Stimulated activated CD8-positive, alpha-beta memory T cell treated with anti-CD3 and anti-CD28 coated beads, Interleukin-4, amount 100 ng/mL, for 24 hours (primary cell): ENCODE measurements around the gene ZNF211.

Experiments
- DNase-seq: peaks from one replicate; pipeline ENCODE4 v3.0.0-alpha.2; 2020; ENCODE audit warnings: low read depth

ZNF211 gene

DNA sequence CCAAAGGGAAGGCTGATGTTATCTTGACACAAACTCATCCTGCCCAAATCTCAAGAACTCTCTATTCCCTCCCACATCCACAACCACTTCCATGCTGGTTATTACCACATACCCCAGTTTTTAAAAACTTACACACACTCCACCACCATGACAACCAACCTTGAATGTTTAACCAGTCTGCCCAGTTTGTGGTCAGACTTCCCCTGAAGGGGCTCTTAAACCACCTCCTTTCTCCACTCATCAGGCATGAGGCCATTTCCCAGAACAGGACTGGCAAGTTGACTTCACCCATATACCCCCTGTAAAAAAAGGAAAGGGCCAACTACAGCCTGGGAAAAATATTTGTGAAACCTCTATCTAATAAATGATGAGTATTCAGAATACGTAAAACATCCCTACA, 23.4 kb downstream of the ZNF211 start:
- no peak for DNase-seq

DNA sequence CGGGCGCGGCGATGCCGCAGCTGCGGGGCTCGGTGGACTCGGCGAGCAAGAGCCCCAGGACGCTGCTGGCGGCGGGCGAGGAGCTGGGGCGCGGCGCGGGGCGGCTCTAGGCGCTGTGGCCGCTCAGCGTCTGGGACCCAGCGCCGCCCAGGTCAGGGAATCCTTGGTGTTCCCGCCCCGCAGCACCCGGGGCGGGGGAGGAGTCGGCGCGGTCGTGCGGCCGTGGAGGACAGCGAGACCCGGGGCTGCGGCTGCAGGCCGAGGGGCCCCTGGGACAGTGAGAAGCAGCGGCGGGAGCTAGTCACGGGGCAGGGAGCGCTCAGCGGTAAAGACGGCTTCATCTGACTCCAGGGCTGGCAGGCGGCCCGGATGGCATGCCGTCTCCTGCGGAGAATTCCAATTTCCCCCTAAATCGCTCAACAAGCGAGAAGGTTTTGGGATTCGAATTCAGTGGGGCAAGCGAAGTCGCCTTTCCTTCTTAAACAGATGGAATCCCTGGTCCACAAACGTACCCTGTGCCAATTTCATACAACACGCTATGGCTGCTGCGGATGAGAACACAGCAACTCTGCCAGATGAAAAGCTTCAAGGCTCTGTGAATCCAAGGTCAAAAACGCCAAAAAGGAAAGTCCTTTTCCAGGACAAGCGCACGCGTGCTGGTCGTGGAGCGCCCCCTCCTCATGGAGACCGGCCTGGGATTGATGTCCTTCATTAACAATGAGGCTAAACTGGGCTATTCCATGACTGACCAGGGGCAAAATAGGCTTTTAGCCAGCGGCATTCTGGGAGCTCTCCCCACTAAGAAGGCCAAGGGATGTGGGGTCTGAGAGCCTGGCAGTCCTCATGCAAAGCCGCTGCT, 31.5 kb downstream of the ZNF211 start:
- no peak for DNase-seq

GRCh38 chr19:57665261-57665806, 32.4 kb downstream of the ZNF211 start:
- DNase-seq = no peak

GRCh38 chr19:57667228-57667627, 34.3 kb downstream of the ZNF211 start:
- no peak for DNase-seq

- no peak for DNase-seq
These were observed 35.7 kb downstream of the ZNF211 start, which contains the start of gene ZSCAN4 for GRCh38 chr19:57668635-57669034. Gene ZSCAN4, plus strand, starts transcription at chr19:57668935. Its CDS starts 7,211 bp downstream, at chr19:57676146.

- DNase-seq = no peak
These were observed 38.3 kb downstream of the ZNF211 start for GRCh38 chr19:57671124-57671895.

DNA sequence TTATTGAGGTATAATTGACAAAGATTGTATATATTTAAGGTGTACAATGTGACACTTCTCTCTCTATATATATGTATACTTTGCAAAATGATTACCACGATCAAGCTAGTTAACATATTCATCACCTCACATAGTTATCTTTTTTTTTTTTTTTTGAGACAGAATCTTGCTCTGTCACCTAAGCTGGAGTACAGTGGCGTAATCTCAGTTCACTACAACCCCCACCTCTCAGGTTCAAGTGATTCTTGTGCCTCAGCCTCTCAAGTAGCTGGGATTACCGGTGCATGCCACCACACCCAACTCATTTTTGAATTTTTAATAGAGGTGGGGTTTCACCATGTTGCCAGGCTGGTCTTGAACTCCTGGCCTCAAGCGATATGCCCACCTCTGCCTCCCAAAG, 39.5 kb downstream of the ZNF211 start:
- DNase-seq = no peak

GRCh38 chr19:57675881-57676280, 42.9 kb downstream of the ZNF211 start:
- no peak for DNase-seq

DNA sequence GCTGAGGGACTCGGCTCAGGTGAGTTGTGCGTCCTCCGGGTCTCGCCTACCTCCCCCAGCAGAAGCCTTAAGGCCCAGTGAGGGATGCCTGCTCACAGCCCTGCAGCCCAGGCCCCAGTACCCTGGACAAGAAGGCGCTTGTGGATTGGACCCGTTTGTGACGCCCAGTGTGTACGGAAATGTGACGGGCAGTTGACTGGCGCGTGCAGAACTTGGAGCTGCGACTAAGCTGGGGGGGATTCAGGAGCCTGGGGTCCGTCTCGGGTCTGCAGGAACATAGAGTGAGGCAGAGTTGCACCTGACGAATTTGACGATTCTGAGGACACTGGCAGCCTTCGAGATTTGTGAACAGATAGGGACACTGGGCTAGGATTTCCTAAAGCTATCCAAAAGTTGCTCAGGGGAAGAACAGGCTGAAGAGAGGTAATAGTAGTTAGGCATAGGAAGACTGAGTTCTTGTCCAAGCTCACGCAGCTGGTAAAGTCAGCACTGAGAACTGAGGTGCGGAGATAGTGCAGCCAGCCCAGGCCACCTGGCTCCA, 49.3 kb downstream of the ZNF211 start:
- no peak for DNase-seq

DNA sequence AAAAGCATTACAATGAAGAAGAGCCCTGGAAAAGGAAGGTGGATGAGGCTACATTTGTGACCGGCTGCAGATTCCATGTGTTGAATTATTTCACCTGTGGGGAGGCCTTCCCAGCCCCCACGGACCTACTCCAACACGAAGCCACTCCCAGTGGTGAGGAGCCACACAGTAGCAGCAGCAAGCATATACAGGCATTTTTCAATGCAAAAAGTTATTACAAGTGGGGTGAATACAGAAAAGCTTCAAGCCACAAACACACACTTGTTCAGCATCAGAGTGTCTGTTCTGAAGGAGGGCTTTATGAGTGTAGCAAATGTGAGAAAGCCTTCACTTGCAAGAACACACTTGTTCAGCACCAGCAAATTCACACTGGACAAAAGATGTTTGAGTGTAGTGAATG, 53.8 kb downstream of the ZNF211 start:
- DNase-seq = no peak

DNA sequence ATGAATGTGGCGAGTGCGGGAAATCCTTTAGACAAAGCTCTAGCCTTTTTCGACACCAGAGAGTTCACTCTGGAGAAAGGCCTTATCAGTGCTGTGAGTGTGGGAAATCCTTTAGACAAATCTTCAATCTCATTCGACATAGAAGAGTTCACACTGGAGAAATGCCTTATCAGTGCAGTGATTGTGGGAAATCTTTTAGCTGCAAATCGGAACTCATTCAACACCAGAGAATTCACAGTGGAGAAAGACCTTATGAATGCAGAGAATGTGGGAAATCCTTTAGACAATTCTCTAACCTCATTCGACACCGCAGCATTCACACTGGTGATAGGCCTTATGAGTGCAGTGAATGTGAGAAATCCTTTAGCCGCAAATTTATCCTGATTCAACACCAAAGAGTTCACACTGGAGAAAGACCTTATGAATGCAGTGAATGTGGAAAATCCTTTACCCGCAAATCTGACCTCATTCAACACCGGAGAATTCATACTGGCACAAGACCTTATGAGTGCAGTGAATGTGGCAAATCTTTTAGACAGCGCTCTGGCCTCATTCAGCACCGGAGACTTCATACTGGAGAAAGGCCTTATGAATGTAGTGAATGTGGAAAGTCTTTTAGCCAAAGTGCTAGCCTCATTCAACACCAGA, 54.5 kb downstream of the ZNF211 start:
- no peak for DNase-seq

DNA sequence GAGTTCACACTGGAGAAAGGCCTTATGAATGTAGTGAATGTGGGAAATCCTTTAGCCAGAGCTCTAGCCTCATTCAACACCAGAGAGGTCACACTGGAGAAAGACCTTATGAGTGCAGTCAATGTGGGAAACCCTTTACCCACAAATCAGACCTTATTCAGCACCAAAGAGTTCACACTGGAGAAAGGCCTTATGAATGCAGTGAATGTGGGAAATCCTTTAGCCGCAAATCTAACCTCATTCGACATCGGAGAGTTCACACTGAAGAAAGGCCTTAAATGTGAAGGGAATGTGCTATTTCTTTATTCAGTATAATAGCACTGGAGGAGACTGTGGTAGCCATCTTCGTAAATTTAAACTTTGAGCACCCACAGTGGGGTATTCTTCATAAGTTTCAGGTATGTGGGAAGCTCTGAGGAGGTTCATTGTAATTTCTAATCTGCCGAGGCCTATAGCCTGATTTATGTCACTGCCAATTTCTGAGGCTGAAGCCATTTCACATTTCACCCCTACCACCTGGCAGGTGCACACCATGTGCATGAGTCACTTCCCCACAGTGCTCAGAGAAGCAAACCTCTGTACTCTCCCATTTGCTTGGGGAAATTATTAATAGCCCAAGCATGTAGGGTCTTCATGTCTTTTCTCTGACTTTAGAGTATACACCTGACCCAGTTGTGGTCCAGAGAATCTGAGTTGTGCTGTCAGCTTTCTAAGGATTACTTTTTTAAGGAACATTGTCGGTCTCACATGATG, 55.2 kb downstream of the ZNF211 start:
- no peak for DNase-seq

DNA sequence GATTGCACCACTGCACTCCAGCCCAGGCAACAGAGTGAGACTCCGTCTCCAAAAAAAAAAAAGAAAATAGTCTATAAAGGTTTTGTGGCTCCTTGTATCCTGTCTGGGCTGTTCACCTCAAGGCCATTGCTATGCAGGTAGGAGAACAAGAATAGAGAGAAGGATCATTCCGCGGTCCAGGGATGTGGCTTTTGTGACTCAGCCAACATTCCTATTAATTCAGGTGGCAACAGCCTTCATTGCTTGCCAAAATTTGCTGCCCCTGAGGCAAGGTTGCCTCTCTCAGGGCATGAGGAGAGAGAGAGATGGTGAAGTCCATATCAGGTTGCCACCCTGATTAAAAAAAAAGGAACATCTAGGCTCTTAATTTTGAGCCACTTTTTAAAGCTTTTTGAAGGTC, 56.8 kb downstream of the ZNF211 start:
- DNase-seq = no peak
